K562 (cell line): ENCODE data around the gene UBE2J2. TPM values are rescaled to one million over a fixed set of nuclear protein-coding genes. Genes with fewer than 3 reads are reported as not detected.

Experiments used
- CHD1 ChIP-seq: fragments of 200-600 bp; sonication (generic); IDR thresholded peaks from one replicate; pipeline ENCODE4 v1.6.1; 2012; ENCODE audit warnings: mild to moderate bottlenecking, moderate library complexity, low read length, inconsistent platforms
- MTA2 ChIP-seq: fragments of 450-650 bp; IDR thresholded peaks from 2 replicates; pipeline ENCODE4 v1.6.1; 2016; ENCODE audit warnings: low read depth
- MYBL2 ChIP-seq, 2 experiments: fragments of 450-650 bp in 1 of 2; sonication (generic) in 1 of 2; formaldehyde crosslinking in 1 of 2; IDR thresholded peaks; 2 replicates each; pipeline versions ENCODE4 v1.6.1 to v1.8.1; 2017 to 2022; ENCODE audit warnings: borderline replicate concordance in 1 of 2, inconsistent platforms in 1 of 2, low read depth in 1 of 2, mild to moderate bottlenecking in 1 of 2, missing genetic modification reagents in 1 of 2, moderate library complexity in 1 of 2
- NCOA2 ChIP-seq, 2 experiments: fragments of 450-650 bp; IDR thresholded peaks; 2 replicates each; pipeline ENCODE4 v1.6.1; 2018; ENCODE audit warnings: mild to moderate bottlenecking in 2 of 2, moderate library complexity in 1 of 2; ENCODE audit not compliant: partially characterized antibody in 2 of 2
- NELFE ChIP-seq: IDR thresholded peaks from 2 replicates; pipeline ENCODE4 v1.6.1; 2011; ENCODE audit warnings: mild to moderate bottlenecking; ENCODE audit not compliant: insufficient read depth, insufficient read length
- RBM14 ChIP-seq: fragments of 200-400 bp; formaldehyde crosslinking; IDR thresholded peaks from 2 replicates; pipeline ENCODE4 v1.6.1; 2018; ENCODE audit warnings: low read depth, mild to moderate bottlenecking, low read length, moderate library complexity, borderline replicate concordance; ENCODE audit not compliant: insufficient read depth
- RCOR1 ChIP-seq, 2 experiments: IDR thresholded peaks; 2 replicates each; pipeline ENCODE4 v1.6.1; 2012; ENCODE audit warnings: low read depth in 2 of 2, low read length in 2 of 2, borderline replicate concordance in 1 of 2, improper control_type of control experiment in 1 of 2
- RFX7 ChIP-seq: fragments of 250-450 bp; sonication (Bioruptor Pico); IDR thresholded peaks from 2 replicates; pipeline ENCODE4 v1.5.1; 2021; ENCODE audit warnings: mild to moderate bottlenecking
- SMARCA5 ChIP-seq: fragments of 450-650 bp; IDR thresholded peaks from 2 replicates; pipeline ENCODE4 v1.6.1; 2016
- SREBF1 ChIP-seq: fragments of 150-350 bp; IDR thresholded peaks from 2 replicates; pipeline ENCODE4 v1.6.1; 2014; ENCODE audit warnings: antibody characterized with exemption, low read depth, low read length, borderline replicate concordance
- TOE1 ChIP-seq, 2 experiments: fragments of 450-650 bp in 1 of 2; sonication (generic) in 1 of 2; formaldehyde crosslinking in 1 of 2; IDR thresholded peaks; 2 replicates each; pipeline versions ENCODE4 v1.7.1 to v1.8.0; 2016 to 2022; ENCODE audit warnings: borderline replicate concordance in 2 of 2, mild to moderate bottlenecking in 2 of 2, antibody characterized with exemption in 1 of 2, inconsistent platforms in 1 of 2, low read depth in 1 of 2, missing genetic modification reagents in 1 of 2, moderate library complexity in 1 of 2
- ZNF124 ChIP-seq: sonication (generic); formaldehyde crosslinking; IDR thresholded peaks from 2 replicates; pipeline ENCODE4 v1.8.1; 2022; ENCODE audit warnings: missing genetic modification reagents
- polyA plus RNA-seq, 8 experiments: library from polyadenylated mRNA; depleted of rRNA in 4 of 8; stranded (reverse) in 5 of 8; unstranded in 3 of 8; fragments of >200 nt; fragmentation: Nextera tagmentation in 2 of 8; fragmentation: Illumina TruSeq in 1 of 8; extraction: Ambion mirVana in 2 of 8; extraction: Trizol in 1 of 8; gene quantifications; 2 replicates each; pipeline versions ENCODE4 v1.2.1 to v1.2.3, GENCODE V29; 2011 to 2014; ENCODE audit warnings: inconsistent platforms in 1 of 8, missing spikeins in 1 of 8
- total RNA-seq, 7 experiments: library from RNA; depleted of rRNA in 6 of 7; stranded (reverse); fragments of >200 nt in 6 of 7; fragmentation: Illumina TruSeq in 2 of 7; extraction: Trizol in 2 of 7; gene quantifications; 2 replicates each; pipeline versions ENCODE4 v1.2.1 to v1.2.3, GENCODE V29; 2011 to 2021; ENCODE audit warnings: low replicate concordance in 1 of 7
- TF ChIP-seq, protein P1 (sequence below), 2 experiments: fragments of 450-650 bp in 1 of 2; IDR thresholded peaks; 2 replicates each; pipeline ENCODE4 v1.6.1; 2011 to 2017; ENCODE audit warnings: low read depth in 2 of 2, antibody characterized with exemption in 1 of 2, borderline replicate concordance in 1 of 2, low read length in 1 of 2, mild to moderate bottlenecking in 1 of 2, mixed read lengths in 1 of 2; ENCODE audit not compliant: control insufficient read depth in 1 of 2
- TF ChIP-seq, protein P2 (sequence below): fragments of 250-450 bp; sonication (Bioruptor Pico); IDR thresholded peaks from 2 replicates; pipeline ENCODE4 v1.8.0; 2022; ENCODE audit warnings: inconsistent platforms
- TF ChIP-seq, protein P3 (sequence below): sonication (generic); formaldehyde crosslinking; IDR thresholded peaks from 2 replicates; pipeline ENCODE4 v1.9.0; 2022; ENCODE audit warnings: mild to moderate bottlenecking, missing genetic modification reagents
- TF ChIP-seq, protein P4 (sequence below): sonication (generic); formaldehyde crosslinking; IDR thresholded peaks from 2 replicates; pipeline ENCODE4 v1.8.1; 2023; ENCODE audit warnings: mild to moderate bottlenecking, missing genetic modification reagents
- TF ChIP-seq, protein P5 (sequence below): fragments of 250-450 bp; sonication (Bioruptor Pico); IDR thresholded peaks from 2 replicates; pipeline ENCODE4 v1.8.0; 2022; ENCODE audit warnings: moderate library complexity, mild to moderate bottlenecking, inconsistent platforms

Gene UBE2J2
- total and polyA plus RNA-seq, 9 of the 15 experiments (the other 6 are each of a cell fraction or from before 2014, with no cell fraction given): 0.93 to 112 (median 75.5) TPM

- TF ChIP-seq CHD1: no peak
- TF ChIP-seq NCOA2 (IDR thresholded peaks at IDR 0.05; ENCODE audit: partially characterized antibody in 2 of 2): no peak
- no peak for TF ChIP-seq MTA2
- TF ChIP-seq ZNF124 (CRISPR knock-in tag): no peak
- peak in 1 of 2 experiments; percentile 32; a peak in 1 of 4 replicates for TF ChIP-seq RCOR1 (IDR thresholded peaks at IDR 0.05; ENCODE audit: borderline replicate concordance in 1 of 2, low read depth in 2 of 2, low read length in 2 of 2)
- no peak for TF ChIP-seq MYBL2 (IDR thresholded peaks at IDR 0.05; ENCODE audit: low read depth)
- no peak for TF ChIP-seq MYBL2 (CRISPR knock-in tag; IDR thresholded peaks at IDR 0.05; ENCODE audit: borderline replicate concordance)
- TF ChIP-seq, protein P1, sequence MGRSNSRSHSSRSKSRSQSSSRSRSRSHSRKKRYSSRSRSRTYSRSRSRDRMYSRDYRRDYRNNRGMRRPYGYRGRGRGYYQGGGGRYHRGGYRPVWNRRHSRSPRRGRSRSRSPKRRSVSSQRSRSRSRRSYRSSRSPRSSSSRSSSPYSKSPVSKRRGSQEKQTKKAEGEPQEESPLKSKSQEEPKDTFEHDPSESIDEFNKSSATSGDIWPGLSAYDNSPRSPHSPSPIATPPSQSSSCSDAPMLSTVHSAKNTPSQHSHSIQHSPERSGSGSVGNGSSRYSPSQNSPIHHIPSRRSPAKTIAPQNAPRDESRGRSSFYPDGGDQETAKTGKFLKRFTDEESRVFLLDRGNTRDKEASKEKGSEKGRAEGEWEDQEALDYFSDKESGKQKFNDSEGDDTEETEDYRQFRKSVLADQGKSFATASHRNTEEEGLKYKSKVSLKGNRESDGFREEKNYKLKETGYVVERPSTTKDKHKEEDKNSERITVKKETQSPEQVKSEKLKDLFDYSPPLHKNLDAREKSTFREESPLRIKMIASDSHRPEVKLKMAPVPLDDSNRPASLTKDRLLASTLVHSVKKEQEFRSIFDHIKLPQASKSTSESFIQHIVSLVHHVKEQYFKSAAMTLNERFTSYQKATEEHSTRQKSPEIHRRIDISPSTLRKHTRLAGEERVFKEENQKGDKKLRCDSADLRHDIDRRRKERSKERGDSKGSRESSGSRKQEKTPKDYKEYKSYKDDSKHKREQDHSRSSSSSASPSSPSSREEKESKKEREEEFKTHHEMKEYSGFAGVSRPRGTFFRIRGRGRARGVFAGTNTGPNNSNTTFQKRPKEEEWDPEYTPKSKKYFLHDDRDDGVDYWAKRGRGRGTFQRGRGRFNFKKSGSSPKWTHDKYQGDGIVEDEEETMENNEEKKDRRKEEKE (IDR thresholded peaks at IDR 0.05; ENCODE audit: borderline replicate concordance in 1 of 2, control insufficient read depth in 1 of 2, low read depth in 2 of 2, low read length in 1 of 2): 0 out of 4 replicates have a peak, but pooled peaks of 1 of the 2 experiments have one; percentile 33
- no peak; the same call in 1 of the 2 replicates for TF ChIP-seq SREBF1
- TF ChIP-seq RFX7 (CRISPR knock-in tag): no peak
- no peak for TF ChIP-seq NELFE
- TF ChIP-seq, protein P2, sequence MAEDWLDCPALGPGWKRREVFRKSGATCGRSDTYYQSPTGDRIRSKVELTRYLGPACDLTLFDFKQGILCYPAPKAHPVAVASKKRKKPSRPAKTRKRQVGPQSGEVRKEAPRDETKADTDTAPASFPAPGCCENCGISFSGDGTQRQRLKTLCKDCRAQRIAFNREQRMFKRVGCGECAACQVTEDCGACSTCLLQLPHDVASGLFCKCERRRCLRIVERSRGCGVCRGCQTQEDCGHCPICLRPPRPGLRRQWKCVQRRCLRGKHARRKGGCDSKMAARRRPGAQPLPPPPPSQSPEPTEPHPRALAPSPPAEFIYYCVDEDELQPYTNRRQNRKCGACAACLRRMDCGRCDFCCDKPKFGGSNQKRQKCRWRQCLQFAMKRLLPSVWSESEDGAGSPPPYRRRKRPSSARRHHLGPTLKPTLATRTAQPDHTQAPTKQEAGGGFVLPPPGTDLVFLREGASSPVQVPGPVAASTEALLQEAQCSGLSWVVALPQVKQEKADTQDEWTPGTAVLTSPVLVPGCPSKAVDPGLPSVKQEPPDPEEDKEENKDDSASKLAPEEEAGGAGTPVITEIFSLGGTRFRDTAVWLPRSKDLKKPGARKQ (CRISPR knock-in tag): no peak
- no peak for TF ChIP-seq TOE1 (IDR thresholded peaks at IDR 0.05; ENCODE audit: borderline replicate concordance)
- no peak for TF ChIP-seq TOE1 (CRISPR knock-in tag; IDR thresholded peaks at IDR 0.05; ENCODE audit: borderline replicate concordance, low read depth)
- TF ChIP-seq, protein P3, sequence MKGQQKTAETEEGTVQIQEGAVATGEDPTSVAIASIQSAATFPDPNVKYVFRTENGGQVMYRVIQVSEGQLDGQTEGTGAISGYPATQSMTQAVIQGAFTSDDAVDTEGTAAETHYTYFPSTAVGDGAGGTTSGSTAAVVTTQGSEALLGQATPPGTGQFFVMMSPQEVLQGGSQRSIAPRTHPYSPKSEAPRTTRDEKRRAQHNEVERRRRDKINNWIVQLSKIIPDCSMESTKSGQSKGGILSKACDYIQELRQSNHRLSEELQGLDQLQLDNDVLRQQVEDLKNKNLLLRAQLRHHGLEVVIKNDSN (CRISPR knock-in tag): no peak
- no peak for TF ChIP-seq SMARCA5
- TF ChIP-seq, protein P4, sequence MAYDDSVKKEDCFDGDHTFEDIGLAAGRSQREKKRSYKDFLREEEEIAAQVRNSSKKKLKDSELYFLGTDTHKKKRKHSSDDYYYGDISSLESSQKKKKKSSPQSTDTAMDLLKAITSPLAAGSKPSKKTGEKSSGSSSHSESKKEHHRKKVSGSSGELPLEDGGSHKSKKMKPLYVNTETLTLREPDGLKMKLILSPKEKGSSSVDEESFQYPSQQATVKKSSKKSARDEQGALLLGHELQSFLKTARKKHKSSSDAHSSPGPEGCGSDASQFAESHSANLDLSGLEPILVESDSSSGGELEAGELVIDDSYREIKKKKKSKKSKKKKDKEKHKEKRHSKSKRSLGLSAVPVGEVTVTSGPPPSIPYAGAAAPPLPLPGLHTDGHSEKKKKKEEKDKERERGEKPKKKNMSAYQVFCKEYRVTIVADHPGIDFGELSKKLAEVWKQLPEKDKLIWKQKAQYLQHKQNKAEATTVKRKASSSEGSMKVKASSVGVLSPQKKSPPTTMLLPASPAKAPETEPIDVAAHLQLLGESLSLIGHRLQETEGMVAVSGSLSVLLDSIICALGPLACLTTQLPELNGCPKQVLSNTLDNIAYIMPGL (CRISPR knock-in tag): peak; percentile 88
- TF ChIP-seq, protein P5, sequence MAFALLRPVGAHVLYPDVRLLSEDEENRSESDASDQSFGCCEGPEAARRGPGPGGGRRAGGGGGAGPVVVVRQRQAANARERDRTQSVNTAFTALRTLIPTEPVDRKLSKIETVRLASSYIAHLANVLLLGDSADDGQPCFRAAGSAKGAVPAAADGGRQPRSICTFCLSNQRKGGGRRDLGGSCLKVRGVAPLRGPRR: no peak
- no peak for TF ChIP-seq RBM14
These were observed at the start of gene UBE2J2 (continued) for GRCh38 chr1:1273512-1274298.
